Right hindlimb (tissue), 1 donor: ENCODE measurements around the gene ATP8B3.

Experiments
- DNase-seq: peaks from one replicate; pipeline ENCODE4 v3.0.0-alpha.2; 2018

The ATP8B3 gene

GRCh38 chr19:1811942-1812425 is at the start of gene ATP8B3:
Gene ATP8B3, minus strand, starts transcription at chr19:1812276. Its CDS starts 540 bp downstream, at chr19:1811736.
- no peak for DNase-seq

DNA sequence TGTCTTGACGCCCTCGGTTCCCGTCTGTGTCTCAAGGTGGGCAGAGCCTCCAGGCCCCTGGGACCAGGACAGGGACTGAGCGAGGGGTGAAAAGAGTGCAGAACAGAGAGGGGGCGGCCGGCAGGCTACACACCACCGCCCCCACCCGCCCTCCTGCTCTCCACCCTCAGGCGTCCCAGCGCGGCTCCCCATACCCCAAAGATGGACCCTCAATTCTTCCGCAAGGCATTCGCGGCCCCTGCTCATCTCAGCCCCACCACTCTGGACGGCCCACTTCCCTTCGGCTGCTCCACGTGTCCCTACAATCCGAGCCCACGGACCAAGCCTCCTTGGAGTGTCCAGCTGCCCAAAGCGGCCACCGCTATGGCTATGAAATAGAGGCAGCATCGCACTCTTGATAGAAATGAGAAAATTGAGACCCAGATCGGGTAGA is 49.5 kb upstream of the ATP8B3 start:
- DNase-seq = no peak

DNA sequence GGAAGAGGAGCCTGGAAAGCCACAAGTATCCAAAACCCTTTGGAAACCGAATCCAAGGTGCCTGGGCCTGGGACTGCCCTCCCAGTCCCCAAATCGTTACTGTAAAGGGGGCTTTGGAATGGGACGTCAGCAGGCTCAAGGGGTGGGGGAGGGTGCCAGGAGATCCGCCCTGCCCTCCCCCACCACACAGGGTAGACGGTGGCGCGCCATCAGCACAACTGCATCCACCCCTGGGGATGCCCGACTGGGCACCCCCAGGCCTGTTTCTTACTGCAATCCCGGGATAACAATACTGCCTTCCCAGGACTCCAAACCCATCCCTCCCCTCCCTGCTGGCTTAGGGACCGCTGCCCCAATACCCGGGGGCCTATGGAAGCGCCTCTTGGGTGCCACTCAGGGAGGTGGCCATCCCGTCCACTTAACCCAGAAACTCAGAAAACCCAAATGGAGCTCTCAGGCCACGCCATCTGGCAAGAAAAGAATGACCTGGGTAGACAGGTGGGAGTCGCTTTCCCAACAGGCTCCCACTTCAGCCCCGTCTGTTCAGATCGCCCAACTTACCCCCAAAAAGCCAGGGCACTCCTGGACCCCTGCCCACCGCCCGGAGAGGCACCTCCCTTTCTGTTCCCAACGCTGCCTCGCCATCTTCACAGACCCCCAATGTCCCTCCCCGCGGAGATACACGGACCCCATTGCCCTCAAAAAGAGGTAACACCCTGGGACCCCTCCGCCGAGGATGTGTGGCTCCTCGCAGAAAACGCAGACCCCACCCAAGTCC is 48.9 kb upstream of the ATP8B3 start:
- no peak for DNase-seq

DNA sequence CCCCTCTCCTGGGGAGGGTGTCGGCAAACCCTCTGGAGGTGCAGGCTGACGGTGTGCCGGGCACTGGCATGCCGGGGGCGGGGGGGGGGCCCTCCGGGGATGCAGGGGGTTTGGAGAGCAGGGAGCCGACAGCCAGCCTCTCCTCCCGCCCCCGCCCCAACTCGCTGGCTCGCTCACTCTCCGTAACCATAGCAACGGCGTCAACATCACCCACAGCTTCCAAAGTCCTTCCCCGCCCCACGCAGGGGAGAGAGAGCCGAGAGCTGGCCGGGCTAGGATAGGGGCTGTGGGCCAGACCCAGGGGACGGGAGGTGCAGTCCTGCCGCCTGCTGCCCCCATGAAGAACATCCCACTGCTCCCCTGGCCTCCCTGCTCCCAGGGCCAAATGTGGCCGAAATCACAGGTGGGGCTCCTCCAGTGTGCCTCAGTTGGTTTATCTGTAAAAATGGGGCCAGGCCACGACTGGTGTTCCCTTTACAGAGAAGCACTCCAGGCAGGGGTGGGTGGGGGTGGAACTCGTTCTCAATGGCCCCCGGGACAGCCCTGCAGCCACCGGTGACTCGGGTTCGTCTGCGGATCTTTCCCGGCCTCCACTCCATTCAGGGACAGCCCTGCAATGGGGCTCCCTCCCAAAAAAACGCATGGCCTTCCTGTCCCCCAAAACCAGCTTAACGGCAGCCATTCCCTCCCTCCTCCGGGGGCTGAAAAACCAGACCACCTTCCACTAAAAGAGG is 48.1 kb upstream of the ATP8B3 start:
- peak; percentile 89 for DNase-seq

DNA sequence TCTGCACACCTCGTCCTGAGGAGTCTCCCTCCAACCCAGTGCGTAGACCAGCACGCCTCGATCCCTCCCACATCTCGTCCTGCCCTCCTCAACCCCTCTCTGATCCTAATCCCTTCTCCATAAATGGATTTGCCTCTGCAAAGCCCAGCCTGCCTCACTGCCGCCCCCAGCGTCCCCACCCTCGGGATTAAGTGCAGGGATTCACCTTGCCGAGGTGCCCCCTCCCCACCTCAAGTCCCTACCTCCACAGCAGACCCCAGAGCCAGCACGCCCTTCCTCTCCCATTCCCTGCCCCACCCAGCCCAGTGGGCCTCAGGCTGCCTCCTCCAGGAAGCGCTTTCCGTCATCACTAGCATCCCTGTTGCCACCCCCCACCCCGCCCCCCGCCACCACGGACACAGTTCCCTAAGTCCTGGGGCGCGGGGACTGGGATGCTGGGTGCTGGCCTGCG is 47.3 kb upstream of the ATP8B3 start:
- DNase-seq = peak; percentile 48

GRCh38 chr19:1858412-1859081 is 46.5 kb upstream of the ATP8B3 start:
- DNase-seq = no peak

- no peak for DNase-seq
These were observed 45.7 kb upstream of the ATP8B3 start for GRCh38 chr19:1857648-1858326.

- peak; percentile 82 for DNase-seq
These were observed 44.9 kb upstream of the ATP8B3 start for GRCh38 chr19:1856698-1857603.

GRCh38 chr19:1856345-1856697 is 44.2 kb upstream of the ATP8B3 start:
- no peak for DNase-seq

DNA sequence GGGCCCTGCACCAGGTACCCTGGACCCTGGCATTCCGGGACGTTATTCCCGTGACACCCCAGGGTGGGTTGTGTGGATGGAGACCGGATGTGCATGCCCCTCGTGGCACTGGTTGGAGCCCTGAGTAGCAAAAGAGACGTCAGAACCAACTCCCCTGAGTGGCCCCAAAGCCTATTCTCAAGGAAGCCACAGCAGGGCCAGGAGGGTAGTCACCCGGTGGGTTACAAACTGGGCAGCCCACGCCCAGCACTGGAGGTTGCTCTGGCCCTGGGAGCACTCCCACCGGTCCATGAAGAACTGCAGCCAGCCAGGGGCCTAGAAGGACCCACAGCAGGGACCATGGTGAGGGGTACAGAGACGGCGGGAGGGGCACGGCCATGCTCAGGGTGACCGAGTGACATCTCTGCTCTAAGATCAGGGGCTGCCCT is 43.8 kb upstream of the ATP8B3 start:
- DNase-seq = no peak

DNA sequence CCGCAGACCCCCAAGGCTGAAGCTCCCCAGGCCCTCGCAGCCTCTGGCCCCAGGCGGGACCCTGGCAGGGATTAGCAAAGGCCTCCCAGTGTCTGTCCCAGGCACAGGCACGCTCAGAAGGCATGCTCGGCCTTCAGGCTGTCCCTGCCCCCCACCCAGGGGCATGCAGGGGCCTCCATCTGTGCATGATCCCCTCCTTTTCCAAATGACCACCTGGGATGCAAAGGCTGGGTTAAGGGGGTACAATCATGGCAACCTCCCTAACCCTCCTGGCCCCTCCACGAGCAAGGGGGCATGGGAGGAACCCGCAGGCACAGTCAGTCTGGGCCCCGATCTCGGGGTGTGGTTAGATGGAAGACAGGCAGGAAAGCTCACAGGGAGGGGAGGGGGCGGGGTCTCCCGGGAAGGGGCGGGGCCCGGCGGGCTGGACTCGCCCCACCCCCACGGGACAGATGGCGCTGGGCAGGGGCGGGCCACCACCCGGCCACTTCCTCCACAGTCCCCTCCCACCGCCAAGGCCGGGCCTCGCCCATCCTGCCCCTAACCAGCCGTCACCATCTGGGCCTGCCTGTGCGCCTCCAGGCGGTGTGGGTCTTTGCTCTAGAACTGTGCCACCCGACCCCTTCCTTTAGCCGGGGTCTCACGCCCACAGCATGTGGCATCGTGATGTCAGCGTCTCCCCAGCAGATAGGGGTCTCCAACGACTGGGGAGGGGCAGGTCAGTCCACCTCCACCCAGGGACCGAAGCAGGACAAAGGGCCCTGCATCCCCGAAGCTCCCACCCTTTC is 43.2 kb upstream of the ATP8B3 start:
- DNase-seq = peak; percentile 93

DNA sequence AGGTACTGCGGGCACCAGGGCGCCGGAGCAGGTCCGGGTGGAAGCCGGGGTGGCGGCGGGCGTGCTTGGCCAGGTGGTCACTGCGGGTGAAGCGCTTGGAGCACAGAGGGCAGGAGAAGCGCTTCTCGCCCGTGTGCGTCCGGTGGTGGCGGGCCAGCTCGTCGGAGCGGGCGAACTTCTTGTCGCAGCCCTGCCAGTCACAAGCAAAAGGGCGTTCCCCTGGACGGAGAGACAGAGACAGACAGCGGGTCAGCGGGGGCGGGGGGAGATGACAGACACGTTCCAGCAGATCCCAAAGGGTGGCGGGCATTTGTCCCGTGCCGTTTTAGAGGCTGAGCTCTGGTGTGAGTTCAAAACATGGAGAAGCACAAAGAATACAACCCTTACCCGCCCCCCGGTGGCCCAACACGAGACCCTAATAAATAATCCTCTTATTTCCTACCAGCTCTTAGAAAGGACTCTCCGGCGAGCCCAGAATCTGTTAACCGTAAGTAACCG is 42.5 kb upstream of the ATP8B3 start:
- DNase-seq = peak; percentile 51

DNA sequence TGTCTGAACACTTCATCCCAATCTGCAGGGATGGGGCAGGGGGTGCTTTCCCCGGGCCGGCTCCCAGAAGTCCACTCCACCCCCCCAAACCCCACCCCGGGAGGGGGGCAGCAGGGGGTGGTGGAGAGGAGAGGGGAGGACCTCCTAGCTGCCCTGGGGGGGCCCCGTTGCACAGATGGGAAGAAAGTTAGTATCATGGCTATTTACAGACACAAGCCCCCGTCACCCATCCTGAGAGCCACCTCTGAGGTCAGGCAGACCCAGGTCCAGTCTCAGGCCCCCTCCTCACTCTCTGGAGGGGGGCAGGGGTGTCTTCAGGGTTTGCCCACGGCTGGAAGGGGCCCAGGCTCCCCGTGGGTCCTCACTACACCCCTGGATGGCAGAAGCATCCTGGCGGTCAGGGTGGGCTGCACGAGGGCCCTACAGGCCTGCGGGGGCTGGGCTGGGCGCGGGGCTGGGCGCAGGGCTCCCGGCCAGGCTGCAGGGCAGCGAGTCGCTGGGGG is 42.0 kb upstream of the ATP8B3 start:
- DNase-seq = no peak

GRCh38 chr19:1853295-1854038 is 41.4 kb upstream of the ATP8B3 start:
- DNase-seq = peak; percentile 72

DNA sequence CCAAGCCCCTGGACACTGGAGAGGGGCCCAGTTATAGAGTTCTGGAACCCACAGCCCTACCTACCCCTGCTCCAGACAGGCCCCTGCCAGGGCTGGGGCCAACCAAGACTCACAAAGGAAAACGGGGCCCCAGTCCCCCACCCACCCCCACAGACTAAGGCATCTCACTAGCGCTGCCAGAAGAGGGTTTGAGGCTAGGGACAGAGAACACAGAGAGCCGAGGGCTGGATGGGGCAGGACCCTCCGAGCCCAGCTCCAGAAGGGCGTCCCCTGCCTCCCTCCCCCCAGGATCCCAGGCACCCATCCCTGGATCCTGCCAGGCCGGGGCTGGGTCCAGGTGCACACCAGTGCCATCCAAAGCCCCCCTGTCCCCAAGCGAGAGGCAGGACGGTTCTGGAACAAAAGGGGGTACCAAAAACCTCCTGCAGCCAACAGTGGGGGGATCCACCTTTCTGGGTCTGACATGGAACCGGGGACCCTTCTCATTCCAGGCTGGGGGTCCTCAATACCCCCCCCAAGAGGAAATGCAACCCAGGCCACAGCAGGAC is 40.6 kb upstream of the ATP8B3 start:
- no peak for DNase-seq

DNA sequence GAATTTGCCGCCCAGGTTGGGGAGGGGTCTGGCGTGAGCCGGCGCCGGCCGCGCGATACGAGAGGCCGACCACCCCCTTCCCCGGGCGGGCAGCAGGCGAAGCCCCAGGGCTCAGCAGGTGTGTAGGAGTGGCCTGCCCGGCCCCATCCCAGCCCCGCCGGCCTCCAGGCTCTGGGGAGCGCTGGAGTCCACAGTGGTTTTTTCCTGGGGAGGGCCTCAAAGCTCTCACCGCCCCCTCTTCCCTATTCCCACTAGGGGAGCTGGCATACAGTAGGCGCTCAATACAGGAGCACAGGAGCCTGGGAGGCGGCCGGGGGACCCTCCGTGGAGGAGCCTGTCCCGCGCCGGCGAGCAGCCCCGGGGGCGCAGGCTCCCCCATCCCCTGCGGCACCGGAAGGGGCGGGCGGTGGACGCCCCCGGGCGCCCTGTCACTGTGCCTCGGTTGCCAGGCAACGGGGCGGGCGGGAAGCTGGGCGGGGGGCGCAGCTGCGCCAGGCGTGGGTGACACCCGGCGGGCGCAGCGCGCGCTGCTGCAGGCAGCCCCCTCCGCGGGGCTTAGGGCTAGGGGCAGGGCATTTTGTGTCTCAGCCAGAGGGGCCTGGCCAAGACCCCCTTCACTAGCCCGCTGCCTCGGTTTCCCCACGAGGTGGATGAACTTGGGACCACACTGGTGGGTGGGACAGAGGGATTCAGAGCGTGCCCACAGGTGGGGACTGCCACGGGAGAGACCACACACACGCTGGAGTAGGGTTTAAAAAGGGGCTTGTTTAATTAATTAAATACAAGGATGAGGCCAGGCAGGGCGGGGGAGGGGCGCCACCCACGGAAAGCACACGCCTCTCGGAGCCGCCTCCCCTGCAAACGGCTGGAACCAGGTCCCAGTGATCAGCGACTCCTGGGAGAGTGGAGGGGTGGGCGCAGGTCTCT is 39.8 kb upstream of the ATP8B3 start:
- DNase-seq = peak; percentile 82

DNA sequence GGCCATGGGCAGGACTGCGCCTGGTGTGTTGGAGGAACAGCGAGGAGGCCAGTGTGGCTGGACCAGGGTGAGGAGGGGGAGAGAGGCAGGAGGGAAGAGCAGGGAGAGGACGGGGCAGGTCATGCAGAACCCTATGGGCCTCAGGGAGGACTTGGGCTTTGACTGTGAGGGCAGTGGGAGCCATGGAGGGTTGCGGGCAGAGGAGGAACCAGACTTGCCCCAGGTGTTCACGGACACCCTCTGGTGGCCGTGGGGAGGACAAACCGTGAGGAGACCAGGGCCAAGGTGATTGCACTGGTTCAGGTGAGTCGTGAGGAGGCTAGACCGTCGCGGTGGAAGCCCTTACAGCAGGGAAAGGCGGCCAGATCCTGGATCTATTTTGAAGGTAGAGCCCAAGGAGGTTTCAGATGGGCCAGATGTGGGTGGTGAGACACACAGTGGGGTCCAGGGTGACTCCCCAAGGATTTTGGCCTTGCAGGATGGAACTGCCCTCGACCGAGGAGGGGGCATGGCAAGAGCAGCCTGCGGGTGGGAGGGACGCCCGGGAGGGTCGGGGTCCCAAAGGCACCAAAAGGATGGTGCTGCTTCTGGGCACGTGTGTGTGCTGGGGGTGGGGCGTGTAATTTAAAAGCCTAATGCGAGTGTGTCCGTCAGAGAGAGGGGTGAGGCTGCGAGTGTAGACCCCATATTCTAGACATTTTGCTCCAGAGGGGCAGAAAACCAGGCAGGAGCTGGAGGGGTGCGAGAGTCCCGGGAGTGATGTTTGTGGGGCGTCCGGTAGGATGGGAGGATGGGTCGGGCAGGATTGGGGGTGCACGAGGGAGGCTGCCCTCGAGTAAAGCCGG is 39.0 kb upstream of the ATP8B3 start:
- DNase-seq = no peak
